H1 (cell line): Measurements from ENCODE around the gene CEP126. TPM values are rescaled to one million over a fixed set of nuclear protein-coding genes. Genes with fewer than 3 reads are reported as not detected.

ENCODE experiments used
- CTCF ChIA-PET: fragments of 300-600 bp; sonication (Branson Sonifier 250); formaldehyde crosslinking; loops from one replicate; lab custom pipeline; 2021; ENCODE audit not compliant: partially characterized antibody; lab: Charles Lee
- POLR2A ChIA-PET: fragments of 300-600 bp; sonication (Branson Sonifier 250); formaldehyde crosslinking; loops from one replicate; lab custom pipeline; 2021; ENCODE audit warnings: inconsistent platforms; ENCODE audit not compliant: partially characterized antibody; lab: Charles Lee
- DNase-seq, 2 experiments: peaks; one replicate each; pipeline versions ENCODE4 v3.0.0 to v3.0.0-alpha.2; 2010 to 2022; ENCODE audit warnings: low spot score in 2 of 2, low read depth in 1 of 2, mixed read lengths in 1 of 2
- FAIRE-seq: peaks from 2 replicates; lab custom pipeline; 2011; peaks lifted over from hg19 to GRCh38; lab: Jason Lieb, UNC
- H2AFZ ChIP-seq: 2 replicates; pipeline ENCODE4 v1.8.1; 2012; ENCODE audit warnings: low read length, inconsistent platforms
- H2AK5ac ChIP-seq: 2 replicates; pipeline ENCODE4 v1.6.1; 2013; ENCODE audit warnings: low read depth, low read length
- H2BK120ac ChIP-seq: replicated peaks from 2 replicates; pipeline ENCODE3; 2013; ENCODE audit warnings: low read depth, low read length, inconsistent platforms
- H2BK12ac ChIP-seq: 2 replicates; pipeline ENCODE4 v1.6.1; 2013; ENCODE audit warnings: low read depth, low read length
- H2BK15ac ChIP-seq: 2 replicates; pipeline ENCODE4 v1.6.1; 2013; ENCODE audit warnings: low read length
- H2BK20ac ChIP-seq: 2 replicates; pipeline ENCODE4 v1.6.1; 2013; ENCODE audit warnings: low read length
- H2BK5ac ChIP-seq: 2 replicates; pipeline ENCODE4 v1.6.1; 2013; ENCODE audit warnings: low read depth, low read length
- H3K14ac ChIP-seq: 2 replicates; pipeline ENCODE4 v1.6.1; 2013; ENCODE audit warnings: inconsistent platforms; ENCODE audit not compliant: insufficient read length
- H3K18ac ChIP-seq: 2 replicates; pipeline ENCODE4 v1.6.1; 2013; ENCODE audit warnings: low read length; ENCODE audit errors: extremely low read depth
- H3K23ac ChIP-seq: 2 replicates; pipeline ENCODE4 v1.6.1; 2013; ENCODE audit warnings: inconsistent platforms; ENCODE audit not compliant: insufficient read length
- H3K23me2 ChIP-seq: 2 replicates; pipeline ENCODE4 v1.6.1; 2013; ENCODE audit warnings: low read depth, low read length
- H3K27ac ChIP-seq: 2 replicates; pipeline ENCODE4 v1.6.1; 2011; ENCODE audit warnings: low read depth, low read length, inconsistent platforms
- H3K27me3 ChIP-seq, 4 experiments: replicated peaks in 1 of 4; 1 replicate in 1 of 4; 2 replicates in 3 of 4; pipeline versions ENCODE4 v1.6.1 to v1.8.1; 2011 to 2013; ENCODE audit warnings: low read length in 3 of 4, mild to moderate bottlenecking in 3 of 4, inconsistent platforms in 2 of 4, mixed read lengths in 2 of 4, moderate library complexity in 1 of 4; ENCODE audit not compliant: control insufficient read depth in 3 of 4, insufficient read depth in 3 of 4; ENCODE audit errors: extremely low read depth in 1 of 4
- H3K36me3 ChIP-seq, 4 experiments: 2 replicates each; pipeline versions ENCODE4 v1.6.1 to v1.8.1; 2011 to 2013; ENCODE audit warnings: mild to moderate bottlenecking in 4 of 4, low read length in 3 of 4, moderate library complexity in 2 of 4, control low read depth in 1 of 4, inconsistent platforms in 1 of 4; ENCODE audit not compliant: insufficient read depth in 4 of 4, control insufficient read depth in 2 of 4
- H3K4ac ChIP-seq: replicated peaks from 2 replicates; pipeline ENCODE3; 2013; ENCODE audit warnings: low read length, low read depth, mixed read lengths, inconsistent platforms; ENCODE audit not compliant: insufficient read length
- H3K4me1 ChIP-seq, 4 experiments: replicated peaks in 1 of 4; 1 replicate in 1 of 4; 2 replicates in 3 of 4; pipeline versions ENCODE4 v1.6.1 to v1.8.1; 2011 to 2013; ENCODE audit warnings: low read length in 3 of 4, inconsistent platforms in 2 of 4, mixed read lengths in 1 of 4; ENCODE audit not compliant: insufficient read depth in 4 of 4, control insufficient read depth in 3 of 4
- H3K4me2 ChIP-seq, 2 experiments: 2 replicates each; pipeline versions ENCODE4 v1.6.1 to v1.8.1; 2011 to 2013; ENCODE audit warnings: low read depth in 2 of 2, low read length in 2 of 2, control low read depth in 1 of 2, inconsistent platforms in 1 of 2, mild to moderate bottlenecking in 1 of 2; ENCODE audit not compliant: insufficient read depth in 1 of 2
- H3K4me3 ChIP-seq, 4 experiments: fragments of 200-600, 300-600 bp in 1 of 4; sonication (generic), shearing (Covaris generic), sonication (Bioruptor Twin) in 1 of 4; 2 replicates each; pipeline versions ENCODE4 v1.5.1 to v1.8.1; 2011 to 2016; ENCODE audit warnings: low read length in 4 of 4, low read depth in 3 of 4, control low read depth in 2 of 4, inconsistent platforms in 2 of 4, mild to moderate bottlenecking in 2 of 4, mixed read lengths in 1 of 4, moderate library complexity in 1 of 4; ENCODE audit not compliant: insufficient read depth in 2 of 4; ENCODE audit errors: extremely low read depth in 1 of 4
- H3K56ac ChIP-seq: replicated peaks from 2 replicates; pipeline ENCODE3; 2013; ENCODE audit warnings: low read depth, mild to moderate bottlenecking, mixed read lengths, low read length, inconsistent platforms; ENCODE audit not compliant: insufficient read length
- H3K79me1 ChIP-seq: 2 replicates; pipeline ENCODE4 v1.6.1; 2013; ENCODE audit warnings: low read depth, low read length, control low read depth
- H3K79me2 ChIP-seq, 2 experiments: 2 replicates each; pipeline versions ENCODE4 v1.6.1 to v1.8.1; 2012 to 2013; ENCODE audit warnings: low read length in 2 of 2, mild to moderate bottlenecking in 2 of 2, inconsistent platforms in 1 of 2; ENCODE audit not compliant: insufficient read depth in 2 of 2, control insufficient read depth in 1 of 2
- H3K9ac ChIP-seq, 4 experiments: replicated peaks in 1 of 4; 1 replicate in 1 of 4; 2 replicates in 3 of 4; pipeline versions ENCODE4 v1.6.1 to v1.8.1; 2011 to 2013; ENCODE audit warnings: low read depth in 3 of 4, low read length in 3 of 4, control low read depth in 2 of 4, mild to moderate bottlenecking in 2 of 4, moderate library complexity in 2 of 4, inconsistent platforms in 1 of 4; ENCODE audit errors: extremely low read depth in 1 of 4
- H3K9me3 ChIP-seq, 2 experiments: 2 replicates each; pipeline versions ENCODE4 v1.6.1 to v1.8.1; 2012 to 2013; ENCODE audit warnings: mild to moderate bottlenecking in 2 of 2, moderate library complexity in 2 of 2, control low read depth in 1 of 2, inconsistent platforms in 1 of 2, low read depth in 1 of 2, low read length in 1 of 2, mixed read lengths in 1 of 2; ENCODE audit not compliant: insufficient read depth in 2 of 2
- H4K20me1 ChIP-seq, 2 experiments: replicated peaks in 1 of 2; 2 replicates each; pipeline versions ENCODE3 to v1.8.1; 2011 to 2013; ENCODE audit warnings: inconsistent platforms in 2 of 2, low read length in 2 of 2, mild to moderate bottlenecking in 1 of 2; ENCODE audit not compliant: insufficient read depth in 2 of 2, control insufficient read depth in 1 of 2
- H4K5ac ChIP-seq: 2 replicates; pipeline ENCODE4 v1.6.1; 2013; ENCODE audit warnings: low read length, low read depth, mixed read lengths, inconsistent platforms; ENCODE audit not compliant: insufficient read length
- H4K8ac ChIP-seq: 2 replicates; pipeline ENCODE4 v1.8.0; 2013; ENCODE audit warnings: mild to moderate bottlenecking, moderate library complexity, low read length, inconsistent platforms; ENCODE audit not compliant: insufficient read depth; ENCODE audit errors: extremely low read depth
- H4K91ac ChIP-seq: replicated peaks from 2 replicates; pipeline ENCODE3; 2013; ENCODE audit warnings: low read length, mixed read lengths, inconsistent platforms; ENCODE audit not compliant: insufficient read length
- CBX8 ChIP-seq: fragments of 300-800, 300-1000 bp; sonication (generic); IDR thresholded peaks from 2 replicates; pipeline ENCODE4 v1.7.1; 2016; ENCODE audit warnings: low read depth, low read length, borderline replicate concordance
- CTCF ChIP-seq, 3 experiments: IDR thresholded peaks; 1 replicate in 2 of 3; 2 replicates in 1 of 3; pipeline versions ENCODE4 v1.5.1 to v1.6.1; 2011; ENCODE audit warnings: low read length in 3 of 3, mild to moderate bottlenecking in 3 of 3, inconsistent platforms in 2 of 3, low read depth in 1 of 3, moderate library complexity in 1 of 3; ENCODE audit not compliant: insufficient read depth in 1 of 3; ENCODE audit errors: control extremely low read depth in 1 of 3
- EGR1 ChIP-seq: IDR thresholded peaks from 2 replicates; pipeline ENCODE4 v1.6.1; 2011; ENCODE audit warnings: low read depth, low read length, borderline replicate concordance
- GABPA ChIP-seq: IDR thresholded peaks from 2 replicates; pipeline ENCODE4 v1.6.1; 2011; ENCODE audit warnings: mild to moderate bottlenecking, low read length, moderate library complexity, borderline replicate concordance; ENCODE audit not compliant: insufficient read depth
- HDAC2 ChIP-seq, 2 experiments: fragments of 300-600 bp in 1 of 2; sonication (generic) in 1 of 2; IDR thresholded peaks; 2 replicates each; pipeline ENCODE4 v1.6.1; 2011 to 2012; ENCODE audit warnings: low read depth in 2 of 2, low read length in 2 of 2, mild to moderate bottlenecking in 2 of 2, moderate library complexity in 2 of 2, borderline replicate concordance in 1 of 2, inconsistent platforms in 1 of 2
- JUND ChIP-seq: IDR thresholded peaks from 2 replicates; pipeline ENCODE4 v1.6.1; 2011; ENCODE audit warnings: mild to moderate bottlenecking, improper control_type of control experiment, low read length
- KDM4A ChIP-seq: IDR thresholded peaks from one replicate; pipeline ENCODE4 v1.7.1; 2012; ENCODE audit warnings: low read depth, mild to moderate bottlenecking, moderate library complexity, low read length, inconsistent platforms; ENCODE audit not compliant: severe bottlenecking
- RBBP5 ChIP-seq: IDR thresholded peaks from 2 replicates; pipeline ENCODE4 v1.7.1; 2012; ENCODE audit warnings: low read depth, mild to moderate bottlenecking, inconsistent platforms, low read length, moderate library complexity, borderline replicate concordance
- SP4 ChIP-seq: IDR thresholded peaks from 2 replicates; pipeline ENCODE4 v1.6.1; 2012; ENCODE audit warnings: low read length, inconsistent platforms
- WGBS, 2 experiments: shearing (Covaris generic) in 1 of 2; methylation state at CpG; one replicate each; pipeline versions ENCODE4 v1.1.6 to v1.1.7; 2013 to 2015; ENCODE audit warnings: low lambda C conversion rate in 2 of 2, mixed read lengths in 2 of 2, inconsistent platforms in 1 of 2, low coverage in 1 of 2, missing lambda C conversion rate in 1 of 2; ENCODE audit not compliant: insufficient replicate concordance in 2 of 2, insufficient coverage in 1 of 2, insufficient read length in 1 of 2; ENCODE audit errors: extremely low coverage in 1 of 2, missing lambda C conversion rate in 1 of 2; 5-methylcytosine and 5-hydroxymethylcytosine counted together
- polyA plus RNA-seq, 7 experiments: library from polyadenylated mRNA; depleted of rRNA in 3 of 7; stranded (reverse) in 5 of 7; unstranded in 2 of 7; fragments of >200 nt in 5 of 7; fragments of 200-250 nt in 2 of 7; gene quantifications; 1 replicate in 5 of 7; 2 replicates in 1 of 7; 4 replicates in 1 of 7; pipeline versions ENCODE4 v1.2.1 to v1.2.3, GENCODE V29; 2011 to 2013; ENCODE audit warnings: missing spikeins in 2 of 7, mixed read lengths in 2 of 7
- total RNA-seq: library from RNA; stranded (reverse); fragmentation: NEBNext Ultra II Directional; extraction: Animal tissue kit (Norgen Biotek cat#: 25700); gene quantifications from 2 replicates; pipeline ENCODE4 v1.2.1, GENCODE V29; 2021
- TF ChIP-seq, protein P1 (sequence below): IDR thresholded peaks from 2 replicates; pipeline ENCODE4 v1.6.1; 2011; ENCODE audit warnings: low read length, improper control_type of control experiment

CEP126 gene
- total and polyA plus RNA-seq, 2 of the 8 experiments (the other 6 are each of a cell fraction or from before 2014, with no cell fraction given) = 0.76 to 1.9 TPM

GRCh38 chr11:102036757-102037156, 121.9 kb downstream of the CEP126 start:
- Histone ChIP-seq H3K9ac (no peak overlapping the region), H2AK5ac (no peak overlapping the region), H2BK12ac (no peak overlapping the region), H3K36me3 (no peaks in the 10 kb centered on the region), H4K5ac (no peak overlapping the region), H3K27ac (no peak overlapping the region), H3K4me3 (no peak overlapping the region), H3K4ac (no peak overlapping the region), H4K8ac (no peak overlapping the region), H3K4me1 (no peaks in the 10 kb centered on the region), H3K23me2 (no peaks in the 10 kb centered on the region), H3K79me1 (no peaks in the 10 kb centered on the region), H2BK20ac (no peak overlapping the region), H3K14ac (no peak overlapping the region), H2BK5ac (no peak overlapping the region), H3K27me3 (no peaks in the 10 kb centered on the region), H4K20me1 (no peaks in the 10 kb centered on the region), H3K79me2 (no peaks in the 10 kb centered on the region), H3K23ac (no peak overlapping the region), H3K9me3 (0 out of 4 replicates have a peak, but pooled peaks cover 0 to 3% of the 10 kb centered on the region in 2 experiments), H3K18ac (no peak overlapping the region), H3K56ac (no peak overlapping the region), H4K91ac (no peak overlapping the region), H2AFZ (no peak overlapping the region), H2BK15ac (no peak overlapping the region), H3K4me2 (no peak overlapping the region), H2BK120ac (no peak overlapping the region)
- DNase-seq = no peak
- WGBS, 2 experiments = 100% methylated on average over 1 of the region's 1 CpG; no CpG with 5 or more reads in 1 of the 2 experiments
- ChIA-PET CTCF (interaction anchor here (1.2 kb wide), 1 partner anchor 9 kb away, joined by 3 read pairs; no protein-coding TSS in a partner anchor), POLR2A (no interaction called here)
- no peak for FAIRE-seq
- TF ChIP-seq GABPA (no peak), CTCF (IDR thresholded peaks at IDR 0.05; ENCODE audit: control extremely low read depth in 1 of 3, insufficient read depth in 1 of 3, low read depth in 1 of 3, low read length in 3 of 3) (no peak), KDM4A (no peak), HDAC2 (IDR thresholded peaks at IDR 0.05; ENCODE audit: borderline replicate concordance in 1 of 2, low read depth in 2 of 2, low read length in 2 of 2) (no peak), JUND (no peak), EGR1 (no peak), CBX8 (no peak), RBBP5 (no peak), SP4 (no peak)
- TF ChIP-seq, protein P1, sequence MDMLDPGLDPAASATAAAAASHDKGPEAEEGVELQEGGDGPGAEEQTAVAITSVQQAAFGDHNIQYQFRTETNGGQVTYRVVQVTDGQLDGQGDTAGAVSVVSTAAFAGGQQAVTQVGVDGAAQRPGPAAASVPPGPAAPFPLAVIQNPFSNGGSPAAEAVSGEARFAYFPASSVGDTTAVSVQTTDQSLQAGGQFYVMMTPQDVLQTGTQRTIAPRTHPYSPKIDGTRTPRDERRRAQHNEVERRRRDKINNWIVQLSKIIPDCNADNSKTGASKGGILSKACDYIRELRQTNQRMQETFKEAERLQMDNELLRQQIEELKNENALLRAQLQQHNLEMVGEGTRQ = no peak
